OCI-LY7 (cell line): ENCODE data around the gene OTUB1.

Source experiments
- EZH2phosphoT487 ChIP-seq: fragments of 200-600 bp; sonication (generic); IDR thresholded peaks from 2 replicates; pipeline ENCODE4 v1.6.1; 2018; ENCODE audit warnings: low read depth, borderline replicate concordance, mild to moderate bottlenecking, mixed run types, antibody characterized with exemption, low read length, moderate library complexity, mixed read lengths
- TF ChIP-seq, protein P1 (sequence below): fragments of 200-600 bp; sonication (generic); conservative IDR thresholded peaks from 2 replicates; pipeline ENCODE4 v1.5.1; 2014; ENCODE audit warnings: mild to moderate bottlenecking, antibody characterized with exemption, low read length, moderate library complexity, mixed read lengths

DNA sequence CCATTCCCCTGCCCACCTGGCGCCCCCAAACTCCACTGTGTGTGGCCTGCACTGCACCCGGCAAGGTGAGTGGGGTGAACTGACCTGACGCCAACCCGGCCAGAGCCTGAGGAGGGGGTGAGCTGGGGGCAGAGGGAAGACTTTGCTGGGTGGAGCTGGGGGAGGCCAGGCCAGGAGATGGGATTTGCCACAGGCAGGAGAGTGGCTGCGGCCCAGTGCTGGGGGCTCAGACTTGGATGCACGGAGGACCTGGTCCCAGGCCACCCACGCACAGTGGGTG is 31.6 kb downstream of the OTUB1 start:
- TF ChIP-seq, protein P1, sequence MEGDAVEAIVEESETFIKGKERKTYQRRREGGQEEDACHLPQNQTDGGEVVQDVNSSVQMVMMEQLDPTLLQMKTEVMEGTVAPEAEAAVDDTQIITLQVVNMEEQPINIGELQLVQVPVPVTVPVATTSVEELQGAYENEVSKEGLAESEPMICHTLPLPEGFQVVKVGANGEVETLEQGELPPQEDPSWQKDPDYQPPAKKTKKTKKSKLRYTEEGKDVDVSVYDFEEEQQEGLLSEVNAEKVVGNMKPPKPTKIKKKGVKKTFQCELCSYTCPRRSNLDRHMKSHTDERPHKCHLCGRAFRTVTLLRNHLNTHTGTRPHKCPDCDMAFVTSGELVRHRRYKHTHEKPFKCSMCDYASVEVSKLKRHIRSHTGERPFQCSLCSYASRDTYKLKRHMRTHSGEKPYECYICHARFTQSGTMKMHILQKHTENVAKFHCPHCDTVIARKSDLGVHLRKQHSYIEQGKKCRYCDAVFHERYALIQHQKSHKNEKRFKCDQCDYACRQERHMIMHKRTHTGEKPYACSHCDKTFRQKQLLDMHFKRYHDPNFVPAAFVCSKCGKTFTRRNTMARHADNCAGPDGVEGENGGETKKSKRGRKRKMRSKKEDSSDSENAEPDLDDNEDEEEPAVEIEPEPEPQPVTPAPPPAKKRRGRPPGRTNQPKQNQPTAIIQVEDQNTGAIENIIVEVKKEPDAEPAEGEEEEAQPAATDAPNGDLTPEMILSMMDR: no peak
- TF ChIP-seq EZH2phosphoT487: no peak
